GM18499 (cell line): ENCODE measurements around the gene MYH8.
A peak's percentile ranks its signal among the peaks of the same experiment; 100 is the strongest.

Experiments used
- ATAC-seq: cut with Tn5 transposase; IDR thresholded peaks from one replicate; pipeline ENCODE4 v1.9.1; 2021; ENCODE audit warnings: moderate number of reproducible peaks; ENCODE audit not compliant: insufficient read depth, unreplicated experiment

Gene MYH8

DNA sequence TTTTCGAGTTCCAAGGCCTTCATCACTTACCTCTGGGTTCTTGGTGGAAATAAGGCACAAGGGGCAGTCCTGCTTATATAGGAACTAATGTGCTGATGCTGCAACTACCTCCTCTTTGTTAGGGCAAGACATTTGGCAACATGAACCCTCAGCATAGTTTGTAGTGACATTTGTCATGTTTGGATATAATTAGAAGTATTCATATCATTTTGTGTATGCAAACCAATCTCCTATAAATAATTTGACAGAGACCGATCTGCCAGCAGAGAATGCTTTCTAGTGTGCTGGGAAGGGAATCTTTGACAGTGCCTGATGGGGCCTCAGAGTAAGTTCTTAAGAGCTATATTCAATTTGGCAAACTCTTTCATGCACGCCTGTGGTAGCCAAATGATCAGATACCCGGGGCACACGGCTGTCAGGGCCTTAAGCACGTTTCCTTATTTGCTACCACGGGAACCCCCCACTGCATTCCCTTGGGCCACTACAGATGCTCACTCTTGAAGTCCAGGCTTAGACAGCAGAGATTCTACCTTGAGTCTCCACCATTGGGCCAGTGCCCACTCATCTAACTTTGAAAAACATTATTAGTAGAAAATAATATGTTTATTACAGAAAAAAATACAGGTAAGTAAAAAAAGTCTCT lies at the start of gene MYH8:
Gene MYH8 (minus strand): TSS at position 51 of the 643 bp plus-strand sequence. CDS start 1,723 bp downstream, outside the sequence.
- no peak for ATAC-seq

DNA sequence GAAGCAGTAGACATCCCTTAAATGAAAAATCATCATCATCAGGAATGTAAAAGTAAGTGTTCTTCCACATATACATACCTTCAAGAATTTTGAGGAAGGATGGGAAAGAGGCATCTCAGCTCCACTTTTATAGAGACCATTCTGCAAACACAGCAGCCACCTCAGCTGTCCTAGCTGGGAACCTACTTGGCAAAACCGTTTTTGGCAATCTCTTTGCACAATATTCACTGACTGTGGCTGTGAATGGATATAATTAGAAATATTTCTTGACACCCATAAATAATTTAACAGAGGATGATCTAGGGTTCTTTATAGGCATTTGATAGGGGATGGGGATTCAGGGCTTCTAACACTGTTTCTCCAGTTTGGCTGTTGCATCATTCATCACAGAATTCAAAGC lies 47.7 kb upstream of the MYH8 start, which contains the start of gene MYH4:
Gene MYH4 (minus strand): TSS at position 101 of the 400 bp plus-strand sequence. CDS start 2,814 bp downstream, outside the sequence.
- no peak for ATAC-seq

DNA sequence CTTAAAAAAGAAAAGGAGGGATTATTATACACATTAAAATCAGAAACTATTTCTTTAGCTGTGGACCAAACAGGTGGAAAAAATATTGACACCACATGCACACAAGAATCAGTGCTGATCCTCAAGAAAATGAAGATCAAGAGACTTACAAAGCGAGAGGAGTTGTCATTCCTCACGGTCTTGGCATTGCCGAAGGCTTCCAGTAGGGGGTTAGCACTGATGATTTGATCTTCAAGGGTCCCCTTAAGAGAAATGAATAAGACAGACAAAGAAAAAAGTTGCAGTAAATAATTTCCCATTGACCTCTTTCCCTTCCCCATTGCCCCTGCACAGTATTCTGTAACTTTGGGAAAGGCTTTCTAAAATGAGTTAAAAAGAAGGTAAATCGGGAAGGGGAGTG lies 41.7 kb upstream of the MYH8 start:
- ATAC-seq = no peak

DNA sequence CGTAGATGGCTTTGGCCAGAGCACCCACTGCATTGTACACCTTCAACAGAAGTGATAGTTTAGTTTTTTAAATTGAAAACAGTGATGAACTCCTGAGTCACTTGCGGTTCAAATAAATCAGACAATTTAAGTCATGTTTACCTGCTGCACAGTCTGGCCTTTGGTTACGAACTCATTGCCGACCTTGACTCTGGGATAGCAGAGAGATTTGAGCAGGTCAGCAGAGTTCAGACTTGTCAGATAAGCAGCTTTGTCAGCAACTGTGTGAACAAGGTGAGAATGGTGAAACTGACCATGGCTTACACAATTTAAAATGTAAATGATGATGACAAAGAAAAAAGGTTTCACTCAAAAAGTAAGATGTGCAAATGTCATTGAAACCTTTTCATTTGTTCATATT lies 38.3 kb upstream of the MYH8 start:
- no peak for ATAC-seq

DNA sequence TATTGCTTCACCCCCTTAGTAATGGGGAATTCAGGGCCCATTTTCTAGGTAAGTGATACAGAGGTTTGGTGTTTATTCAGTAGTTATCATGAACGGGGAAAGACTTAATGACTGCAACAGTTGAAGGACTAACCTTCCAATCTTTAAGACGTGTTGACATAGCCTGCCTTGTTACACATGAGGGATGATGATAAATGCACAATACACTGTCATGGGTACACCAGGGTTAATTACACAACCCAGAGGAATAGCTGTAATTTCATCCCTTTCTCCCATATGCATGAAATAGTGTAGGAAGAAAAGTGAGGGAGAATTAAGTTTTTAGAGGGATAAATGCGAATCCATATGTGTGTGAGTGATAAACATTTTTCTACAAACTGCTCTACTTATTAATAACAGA lies 37.0 kb upstream of the MYH8 start:
- no peak for ATAC-seq

DNA sequence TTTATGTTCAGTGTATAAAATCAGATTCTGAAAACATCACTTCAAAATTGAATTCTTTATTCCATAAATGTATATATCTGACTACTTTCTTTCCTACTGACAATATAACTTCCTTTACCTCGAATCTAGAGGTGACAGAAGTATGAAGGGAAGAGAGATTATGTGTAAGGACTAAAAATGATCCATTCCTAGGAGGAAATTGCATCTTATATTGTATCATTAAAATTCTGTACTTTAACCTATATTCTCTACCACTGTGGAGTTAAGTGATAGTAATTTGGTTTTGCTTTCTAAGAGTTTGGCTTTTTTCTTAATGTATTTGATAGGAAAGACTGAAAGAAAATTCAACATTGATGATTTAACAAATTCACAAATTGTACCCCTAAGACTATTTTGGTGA lies 36.2 kb upstream of the MYH8 start:
- ATAC-seq = no peak

DNA sequence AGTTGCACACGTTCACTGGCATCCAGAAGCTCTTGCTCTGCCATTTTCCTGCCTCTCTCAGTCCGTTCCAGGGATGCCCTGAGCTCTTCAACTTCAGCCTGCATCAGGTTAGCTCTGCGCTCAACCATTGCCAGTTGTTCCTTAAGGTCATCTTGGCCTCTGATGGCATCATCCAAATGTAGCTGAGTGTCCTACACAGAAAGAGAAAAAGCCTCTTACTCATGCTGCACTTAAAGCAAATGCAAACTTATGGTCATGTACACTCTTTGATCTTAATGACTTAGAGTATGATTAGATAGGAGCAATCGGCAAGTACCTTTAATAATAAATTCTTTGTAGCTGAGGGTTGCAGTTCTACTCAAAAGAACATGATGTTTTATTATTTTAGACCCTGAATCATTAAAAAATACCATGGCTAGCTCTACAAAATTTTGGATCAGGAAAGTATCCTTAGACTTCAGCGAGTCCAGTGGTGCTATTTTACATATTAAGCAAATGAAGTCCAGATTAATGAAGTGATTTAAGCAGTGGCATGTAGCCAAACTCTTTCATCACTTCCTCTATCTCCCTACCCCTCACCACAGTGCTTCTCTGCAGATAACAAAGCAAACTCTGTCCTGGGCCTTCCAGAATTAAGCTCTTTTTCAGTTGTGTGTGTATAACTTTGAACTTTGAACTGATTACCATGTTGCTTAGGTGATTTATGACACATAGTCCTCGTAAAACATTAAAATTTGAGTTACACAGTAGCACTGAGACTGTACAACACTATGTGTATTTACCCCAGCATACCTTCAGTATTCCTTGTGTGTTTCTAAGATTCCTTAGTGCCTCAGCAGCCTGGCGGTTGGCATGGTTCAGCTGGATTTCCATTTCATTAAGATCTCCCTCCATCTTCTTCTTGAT lies 25.5 kb upstream of the MYH8 start:
- no peak for ATAC-seq

DNA sequence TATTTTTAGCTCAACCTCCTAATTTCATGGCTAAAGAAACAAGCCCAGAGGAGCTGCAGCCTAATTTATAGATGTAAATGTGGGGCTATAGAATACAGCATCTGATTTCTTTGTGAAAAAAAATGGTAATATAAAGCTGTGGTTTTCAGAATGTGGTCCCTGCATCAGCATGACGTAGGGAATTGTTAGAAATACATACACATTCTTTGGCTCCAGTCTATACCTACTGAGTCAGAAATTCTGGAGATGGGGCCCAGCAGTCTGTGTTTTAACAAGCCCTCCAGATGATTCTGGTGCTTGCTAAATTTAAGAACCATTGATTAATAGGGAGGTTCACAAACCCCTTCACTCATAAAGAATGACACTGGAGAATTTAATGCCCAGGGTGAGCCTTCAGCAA lies 18.1 kb upstream of the MYH8 start:
- ATAC-seq = no peak

DNA sequence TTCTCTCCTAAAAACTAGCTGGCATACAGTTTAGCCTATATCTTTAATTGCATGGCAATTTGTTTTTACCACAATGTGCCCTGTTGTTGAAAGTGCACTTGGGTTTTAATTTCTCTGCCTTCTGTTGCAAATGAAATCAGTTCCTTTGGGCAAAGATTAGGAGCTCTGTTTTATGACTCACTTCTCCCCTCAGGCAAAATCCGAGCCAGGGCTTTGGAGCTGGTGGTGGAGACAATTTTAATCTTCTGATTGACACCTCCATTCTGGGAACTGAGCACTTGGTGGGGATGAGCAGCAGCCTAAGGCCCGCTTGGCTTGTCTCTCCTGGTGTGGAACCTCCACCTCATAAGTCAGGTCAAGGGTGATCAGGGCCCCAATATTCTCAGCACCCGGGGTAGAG lies 13.3 kb upstream of the MYH8 start:
- ATAC-seq = no peak

DNA sequence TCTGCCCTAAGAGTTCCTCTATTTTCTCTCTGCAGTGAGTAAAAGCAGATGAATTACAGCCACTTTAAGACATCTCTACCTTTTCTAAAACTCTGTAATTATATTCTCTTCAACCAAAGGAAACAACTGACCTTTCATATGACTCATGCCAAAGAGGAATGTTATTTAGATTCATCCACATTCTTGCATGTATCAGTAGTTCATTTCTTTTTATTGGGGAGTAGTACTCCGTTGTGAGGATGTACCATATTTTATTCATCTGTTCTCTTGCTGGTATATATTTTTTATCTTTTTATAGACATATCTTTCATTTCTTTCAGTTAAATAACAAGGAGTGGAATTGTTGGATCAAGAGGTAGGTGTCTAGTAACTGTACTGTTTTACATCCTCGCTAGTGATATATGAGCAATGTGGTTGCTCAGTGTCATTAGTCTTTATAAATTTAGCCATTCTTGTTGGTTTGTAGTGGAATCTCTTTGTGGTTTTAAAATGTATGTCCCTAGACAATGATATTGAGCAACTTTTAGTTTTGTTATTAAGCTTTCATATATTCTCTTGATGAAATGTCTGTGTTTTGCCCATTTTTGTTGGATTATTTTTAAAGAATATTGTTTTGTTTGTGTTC lies 7.8 kb upstream of the MYH8 start:
- ATAC-seq = no peak

DNA sequence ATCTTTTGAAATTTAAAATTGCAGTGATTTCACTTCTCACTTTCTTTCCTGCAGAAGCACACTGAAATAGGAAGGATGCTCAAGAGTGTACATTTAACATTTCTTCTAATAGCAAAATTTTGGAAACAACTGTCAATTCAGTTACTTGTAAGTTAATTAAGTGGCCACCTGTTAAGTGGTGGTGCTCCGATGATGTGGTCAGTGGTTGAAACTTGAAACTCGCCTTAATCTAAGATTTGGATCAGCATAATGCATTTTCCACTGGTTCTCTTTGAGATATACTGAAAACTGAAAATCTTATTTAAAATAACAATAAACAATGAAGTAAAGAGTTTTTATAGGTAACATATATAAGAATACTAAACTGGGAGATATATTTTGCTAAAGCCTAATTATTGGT lies 7.0 kb upstream of the MYH8 start:
- no peak for ATAC-seq

DNA sequence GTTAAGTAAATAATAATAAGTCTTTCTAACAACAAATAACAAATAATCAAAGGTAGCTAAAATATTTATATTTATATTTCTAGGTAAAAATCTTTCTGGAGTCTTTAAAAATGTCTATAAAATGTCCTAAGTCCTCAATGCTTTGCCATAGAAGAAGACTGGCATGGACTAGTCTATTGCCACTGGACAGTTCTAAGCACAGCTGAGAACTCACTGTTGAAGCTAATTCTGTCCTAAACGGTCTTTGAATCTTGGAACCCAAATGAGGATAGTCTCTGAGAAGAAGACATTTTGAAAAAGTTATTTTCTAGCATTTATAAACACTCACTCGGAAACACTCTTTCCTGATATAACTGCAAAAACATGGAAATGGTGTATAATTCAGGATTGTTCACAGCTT lies 539 bp downstream of the MYH8 start:
- ATAC-seq = no peak

DNA sequence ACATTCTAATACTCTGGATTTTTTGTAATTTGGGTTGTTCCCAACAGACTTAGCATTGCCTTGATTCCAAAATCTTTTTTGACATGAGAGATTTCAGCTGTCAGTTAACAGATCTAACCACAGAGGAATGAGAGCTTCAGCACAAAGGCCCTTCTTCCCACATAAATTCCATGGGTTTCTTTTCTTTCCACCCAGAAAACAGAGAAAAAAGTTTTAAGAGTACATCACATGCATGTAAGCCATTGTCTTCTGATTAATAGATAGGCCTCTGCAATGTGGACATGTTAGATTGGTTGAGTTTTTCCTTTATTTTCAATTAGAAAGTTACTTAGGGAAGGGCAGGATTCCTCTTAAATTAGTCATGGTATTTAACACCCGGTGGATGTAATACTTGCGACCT lies 939 bp downstream of the MYH8 start:
- ATAC-seq = no peak

DNA sequence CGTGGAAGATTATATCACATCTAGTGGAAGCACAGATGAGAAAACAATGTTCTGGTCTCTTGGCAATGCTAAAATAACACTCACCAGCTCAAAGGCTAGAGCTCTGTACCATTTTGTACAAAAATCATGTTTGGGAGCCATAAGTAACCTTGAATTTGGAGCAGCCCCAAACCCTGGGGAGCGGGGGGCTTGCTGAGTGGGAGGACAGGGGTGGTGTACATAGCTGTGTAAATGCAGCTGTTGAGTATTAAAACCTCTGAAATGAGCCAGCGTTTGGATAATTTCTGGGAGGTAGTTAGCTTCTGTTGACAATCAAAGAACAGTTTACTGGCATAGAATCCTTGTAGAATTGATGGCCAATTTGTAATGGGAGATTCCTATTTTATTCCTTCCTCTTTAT lies 4.3 kb downstream of the MYH8 start:
- ATAC-seq = no peak

DNA sequence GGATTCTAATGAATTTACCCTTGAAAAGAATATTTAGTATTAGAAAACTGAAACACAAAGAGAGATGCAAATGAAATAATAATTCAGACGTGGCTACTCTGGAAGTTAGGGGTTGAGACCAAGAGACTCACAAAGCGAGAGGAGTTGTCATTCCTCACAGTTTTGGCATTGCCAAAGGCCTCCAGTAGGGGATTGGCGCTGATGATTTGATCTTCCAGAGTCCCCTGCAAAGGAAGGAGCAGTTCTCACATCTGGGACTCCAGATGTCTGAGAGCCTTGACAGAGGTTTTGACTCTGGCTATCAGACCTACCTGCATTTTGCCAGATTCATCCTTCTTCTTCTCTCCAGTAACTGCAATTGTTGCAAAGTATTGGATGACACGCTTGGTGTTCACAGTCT lies 6.6 kb downstream of the MYH8 start:
- no peak for ATAC-seq

DNA sequence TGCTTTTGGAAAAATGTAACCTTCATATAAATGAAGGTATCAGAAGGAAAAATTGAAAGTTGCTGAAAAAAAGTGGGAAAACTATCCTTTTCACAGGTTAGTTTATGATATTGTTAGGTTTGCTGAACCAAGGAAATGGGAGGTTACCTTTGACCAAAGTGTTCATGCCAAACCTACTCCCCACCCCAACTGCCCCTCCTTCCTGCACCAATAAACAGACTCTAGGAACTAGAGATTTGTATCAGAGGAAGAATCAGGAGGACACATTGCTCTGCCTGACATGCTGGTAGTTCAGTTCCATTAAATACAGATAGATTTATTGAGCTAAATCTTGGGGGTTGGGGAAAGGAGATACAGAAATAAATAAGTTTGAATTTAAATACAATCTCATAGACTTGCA lies 18.2 kb downstream of the MYH8 start:
- ATAC-seq = no peak

DNA sequence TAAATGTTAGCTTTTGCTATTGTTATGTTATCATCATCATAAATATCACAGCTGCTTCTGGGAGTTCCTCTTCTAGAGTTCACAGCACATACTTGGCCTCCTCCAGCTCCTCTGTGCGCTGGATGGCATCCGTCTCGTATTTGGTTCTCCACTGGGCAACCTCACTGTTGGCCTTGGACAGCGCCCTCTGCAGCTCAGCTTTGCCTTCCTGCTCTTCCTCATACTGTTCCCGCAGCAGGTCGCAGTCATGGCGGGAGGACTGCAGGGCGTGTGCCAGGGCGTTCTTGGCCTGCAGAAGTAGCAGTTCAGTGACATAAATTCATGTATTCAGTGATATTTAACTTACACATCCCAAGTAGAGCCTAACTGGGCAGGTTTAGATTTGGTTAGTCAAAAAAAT lies 23.4 kb downstream of the MYH8 start:
- ATAC-seq = no peak

DNA sequence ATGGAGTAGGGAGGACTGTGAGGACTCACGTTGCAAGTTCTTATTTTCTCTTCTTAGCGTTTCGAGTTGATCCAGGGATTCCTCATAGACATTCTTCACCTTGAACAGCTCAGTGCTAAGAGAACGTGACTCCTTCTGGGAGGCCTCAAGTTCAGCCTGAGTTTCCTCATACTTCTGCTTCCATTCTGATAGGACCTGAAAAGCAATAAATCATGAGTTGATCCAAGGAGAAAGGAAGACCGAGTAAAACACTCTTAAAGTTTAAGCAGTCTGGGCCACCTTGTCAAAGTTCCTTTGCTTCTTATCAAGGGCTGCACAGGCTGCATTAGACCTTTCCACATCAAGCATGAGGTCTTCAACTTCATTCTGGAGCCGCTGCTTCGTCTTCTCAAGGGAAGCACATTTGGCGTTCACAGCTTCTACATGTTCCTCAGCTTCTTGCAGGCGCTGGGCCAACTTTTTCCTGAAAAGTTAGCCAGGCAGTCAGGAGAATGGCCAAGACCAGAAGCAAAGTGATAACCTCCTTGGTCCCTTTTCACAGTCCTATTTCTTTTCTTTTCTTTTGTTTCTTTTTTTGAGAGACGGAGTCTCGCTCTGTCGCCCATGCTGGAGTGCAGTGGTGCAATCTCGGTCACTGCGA lies 25.1 kb downstream of the MYH8 start:
- no peak for ATAC-seq

DNA sequence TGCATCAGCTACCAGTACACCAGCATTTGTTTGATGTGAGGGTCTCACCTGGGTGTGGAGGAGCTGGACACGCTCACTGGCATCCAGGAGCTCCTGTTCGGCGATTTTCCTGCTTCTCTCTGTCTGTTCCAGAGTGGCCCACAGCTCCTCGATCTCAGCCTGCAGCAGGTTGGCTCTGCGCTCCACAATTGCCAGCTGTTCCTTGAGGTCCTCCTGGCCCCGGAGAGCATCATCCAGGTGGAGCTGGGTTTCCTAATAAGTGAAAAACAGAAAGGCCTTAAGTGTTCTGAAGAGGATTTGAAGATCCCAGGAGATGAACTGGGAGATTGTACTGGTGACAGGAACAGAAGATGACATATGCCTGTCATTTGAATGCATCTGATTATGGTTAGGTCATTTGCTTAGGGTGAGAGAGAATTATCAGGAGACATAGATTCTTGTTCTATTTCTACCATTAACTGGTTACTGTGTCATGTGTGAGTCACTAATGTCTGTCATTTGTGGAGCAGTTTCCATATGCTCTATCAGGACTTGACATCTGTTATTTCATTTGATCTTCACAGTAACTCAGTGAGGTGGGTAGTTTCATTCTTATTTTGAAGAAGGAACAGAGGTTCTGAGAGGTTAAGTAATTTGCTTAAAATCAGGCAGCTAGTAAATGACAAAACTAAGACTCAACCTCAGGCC lies 27.4 kb downstream of the MYH8 start:
- peak; percentile 86 for ATAC-seq

DNA sequence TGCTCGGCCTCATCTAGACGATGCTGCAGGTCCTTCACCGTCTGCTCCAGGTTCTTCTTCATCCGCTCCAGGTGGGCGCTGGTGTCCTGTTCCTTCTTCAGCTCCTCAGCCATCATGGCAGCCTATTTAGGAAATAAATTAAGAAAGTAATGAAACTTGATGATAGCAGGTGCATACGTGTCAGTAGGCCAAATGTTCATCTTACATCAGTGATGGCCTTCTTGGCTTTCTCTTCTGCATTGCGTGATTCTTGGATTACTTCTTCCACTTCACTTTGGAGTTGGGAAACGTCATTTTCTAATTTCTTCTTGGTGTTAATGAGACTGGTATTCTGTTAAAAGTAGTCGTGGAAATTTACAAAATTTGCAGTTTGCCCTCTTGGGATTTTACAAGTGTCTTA lies 28.9 kb downstream of the MYH8 start:
- no peak for ATAC-seq
